ENCODE measurements around the gene RAPGEF6. TPM values are rescaled to one million over a fixed set of nuclear protein-coding genes. Genes with fewer than 3 reads are reported as not detected.
A peak's percentile ranks its signal among the peaks of the same experiment; 100 is the strongest.

RAPGEF6 gene
- total RNA-seq, 4 donors from 2014 or later: 7.2 to 11.7 (median 8.5) TPM

DNA sequence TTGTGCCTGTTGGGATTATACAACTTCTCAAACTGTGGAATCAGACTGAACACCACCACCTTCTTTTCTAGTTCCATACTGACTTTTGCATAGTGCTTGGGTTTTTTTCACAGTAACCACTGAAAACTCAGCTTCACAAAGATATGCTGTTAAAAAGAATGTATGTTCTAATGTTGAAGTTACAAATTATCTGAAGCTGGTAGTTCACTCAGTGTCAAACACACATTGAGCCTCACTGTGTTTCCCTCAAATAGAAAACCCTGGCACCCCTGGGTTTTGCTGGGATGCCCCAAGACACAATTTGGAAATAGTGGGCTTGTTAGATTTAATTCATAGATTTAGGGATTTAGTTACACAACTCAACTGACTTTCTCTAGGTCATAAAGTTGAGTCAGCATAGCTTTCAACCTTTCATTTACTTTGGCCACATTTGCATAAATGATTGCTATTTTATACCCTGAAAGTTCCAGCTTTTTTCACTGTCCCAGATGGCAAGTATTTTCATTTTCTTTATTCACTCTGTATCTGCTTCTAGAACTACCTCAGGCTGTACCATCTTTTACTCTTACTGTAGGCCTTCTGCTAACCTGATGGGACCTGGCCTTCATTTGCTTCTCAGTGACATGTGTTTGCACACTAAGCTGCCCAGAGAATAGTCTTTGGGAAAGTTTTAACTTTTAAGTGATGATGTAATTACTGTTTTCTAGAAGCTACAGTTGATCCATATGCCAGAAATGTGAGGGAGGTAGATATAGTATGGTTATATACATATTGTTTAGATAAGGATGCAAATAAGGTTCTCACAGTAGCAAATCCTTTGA, 256.1 kb downstream of the RAPGEF6 start:
- intact Hi-C loops (cut with DNase I; ENCODE audit: low total_unique reads): no loop called here
- ATAC-seq: no peak
- H3K36me3 ChIP-seq: no peaks in the 10 kb centered on the region
- H3K4me1 ChIP-seq: peaks cover 4 to 9% of the 10 kb centered on the region in 2 donors
- no peak for TF ChIP-seq POLR2A (IDR thresholded peaks at IDR 0.05)
- TF ChIP-seq, protein P1, sequence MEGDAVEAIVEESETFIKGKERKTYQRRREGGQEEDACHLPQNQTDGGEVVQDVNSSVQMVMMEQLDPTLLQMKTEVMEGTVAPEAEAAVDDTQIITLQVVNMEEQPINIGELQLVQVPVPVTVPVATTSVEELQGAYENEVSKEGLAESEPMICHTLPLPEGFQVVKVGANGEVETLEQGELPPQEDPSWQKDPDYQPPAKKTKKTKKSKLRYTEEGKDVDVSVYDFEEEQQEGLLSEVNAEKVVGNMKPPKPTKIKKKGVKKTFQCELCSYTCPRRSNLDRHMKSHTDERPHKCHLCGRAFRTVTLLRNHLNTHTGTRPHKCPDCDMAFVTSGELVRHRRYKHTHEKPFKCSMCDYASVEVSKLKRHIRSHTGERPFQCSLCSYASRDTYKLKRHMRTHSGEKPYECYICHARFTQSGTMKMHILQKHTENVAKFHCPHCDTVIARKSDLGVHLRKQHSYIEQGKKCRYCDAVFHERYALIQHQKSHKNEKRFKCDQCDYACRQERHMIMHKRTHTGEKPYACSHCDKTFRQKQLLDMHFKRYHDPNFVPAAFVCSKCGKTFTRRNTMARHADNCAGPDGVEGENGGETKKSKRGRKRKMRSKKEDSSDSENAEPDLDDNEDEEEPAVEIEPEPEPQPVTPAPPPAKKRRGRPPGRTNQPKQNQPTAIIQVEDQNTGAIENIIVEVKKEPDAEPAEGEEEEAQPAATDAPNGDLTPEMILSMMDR (IDR thresholded peaks at IDR 0.05 in 4 of 5, conservative IDR thresholded peaks at IDR 0.05 in 1 of 5): no peak
- no peaks in the 10 kb centered on the region for H3K27me3 ChIP-seq
- peak overlapping the region; percentile 19 to 69 (median 58) for H3K27ac ChIP-seq
- DNase-seq: no peak
- in situ Hi-C loops (cut with MboI; ENCODE audit: low sequenced_read_pairs in 4 of 4): no loop called here
- no peaks in the 10 kb centered on the region for H3K9me3 ChIP-seq
- no peak overlapping the region for H3K4me3 ChIP-seq

DNA sequence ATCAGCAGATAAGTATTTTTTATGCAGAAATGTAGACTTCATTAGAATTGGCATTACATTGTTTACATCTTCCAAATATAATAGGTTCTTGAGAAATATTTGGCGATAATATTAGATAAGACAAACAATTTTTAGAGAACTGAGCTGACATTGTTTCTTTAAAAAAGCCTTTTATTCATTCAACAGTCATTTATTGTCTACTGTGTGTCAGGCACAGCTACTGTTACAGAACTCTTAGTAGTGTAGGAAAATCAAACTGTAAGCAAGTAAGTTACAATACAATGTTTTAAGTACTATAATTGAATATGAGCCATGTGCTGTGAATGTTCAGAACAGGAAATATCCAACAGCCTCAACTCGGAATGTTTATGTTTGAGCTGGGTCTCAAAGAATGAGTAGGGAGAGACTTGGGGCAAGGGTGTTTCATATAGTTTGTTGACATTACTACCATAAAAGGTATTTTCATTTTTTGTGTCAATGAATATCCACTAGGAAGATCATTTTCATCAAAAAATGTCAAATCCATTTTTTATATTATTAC, 257.2 kb downstream of the RAPGEF6 start:
- H3K27ac ChIP-seq: peak overlapping the region in 2 of 4 donors; percentile 56 to 69
- no peaks in the 10 kb centered on the region for H3K27me3 ChIP-seq
- no peak overlapping the region for H3K4me3 ChIP-seq
- peaks cover 4 to 9% of the 10 kb centered on the region in 2 donors for H3K4me1 ChIP-seq
- no peak for TF ChIP-seq POLR2A (IDR thresholded peaks at IDR 0.05)
- TF ChIP-seq, protein P1 (IDR thresholded peaks at IDR 0.05 in 4 of 5, conservative IDR thresholded peaks at IDR 0.05 in 1 of 5): no peak
- no peak for DNase-seq
- no peaks in the 10 kb centered on the region for H3K9me3 ChIP-seq
- no peak for ATAC-seq
- no peaks in the 10 kb centered on the region for H3K36me3 ChIP-seq
- in situ Hi-C loops (cut with MboI; ENCODE audit: low sequenced_read_pairs in 4 of 4) (no loop called here), intact Hi-C loops (cut with DNase I; ENCODE audit: low total_unique reads) (no loop called here)

DNA sequence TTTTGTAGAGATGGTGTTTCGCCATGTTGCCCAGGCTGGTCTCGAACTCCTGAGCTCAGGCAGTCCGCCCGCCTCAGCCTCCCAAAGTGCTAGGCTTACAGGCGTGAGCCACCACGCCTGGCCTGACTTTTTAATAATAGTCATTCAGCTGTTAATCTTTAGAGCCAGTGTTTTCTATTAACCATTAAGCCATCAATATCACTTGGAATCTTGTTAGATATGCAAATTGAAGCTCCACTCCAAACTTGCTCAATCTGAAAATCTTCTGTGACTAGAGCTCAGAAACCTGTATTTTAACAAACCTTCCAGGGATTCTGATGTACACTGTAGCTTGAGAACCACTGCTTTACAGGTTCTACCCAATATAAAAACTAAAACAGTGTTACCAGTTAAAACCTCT, 257.7 kb downstream of the RAPGEF6 start:
- Histone ChIP-seq H3K9me3 (no peaks in the 10 kb centered on the region), H3K36me3 (no peaks in the 10 kb centered on the region), H3K4me1 (peaks cover 4 to 9% of the 10 kb centered on the region in 2 donors), H3K4me3 (no peak overlapping the region), H3K27ac (no peak overlapping the region), H3K27me3 (no peaks in the 10 kb centered on the region)
- TF ChIP-seq, protein P1 (IDR thresholded peaks at IDR 0.05 in 4 of 5, conservative IDR thresholded peaks at IDR 0.05 in 1 of 5): no peak
- TF ChIP-seq POLR2A (IDR thresholded peaks at IDR 0.05): no peak
- ATAC-seq: no peak
- DNase-seq: no peak
- in situ Hi-C loops (cut with MboI; ENCODE audit: low sequenced_read_pairs in 4 of 4): no loop called here
- intact Hi-C loops (cut with DNase I; ENCODE audit: low total_unique reads): no loop called here

DNA sequence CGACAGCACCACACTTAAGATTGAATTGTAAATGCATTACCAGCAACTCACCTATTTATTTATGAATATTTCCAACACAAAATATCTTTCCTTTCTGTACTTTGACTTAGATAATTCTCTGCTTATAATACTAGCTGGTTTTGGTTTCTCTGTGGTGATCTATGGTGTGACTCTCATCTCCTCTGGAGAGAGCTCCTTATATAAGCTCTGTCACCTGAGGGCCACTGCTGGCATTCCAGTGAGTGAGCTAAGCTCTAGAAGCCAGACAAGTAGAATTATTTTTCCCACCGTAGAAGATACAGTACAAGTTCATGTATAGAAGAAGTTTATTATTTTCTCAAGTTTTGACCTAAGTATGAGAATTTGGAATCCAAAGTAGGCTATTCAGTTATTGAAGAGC, 259.7 kb downstream of the RAPGEF6 start:
- H3K4me1 ChIP-seq: peaks cover 4 to 9% of the 10 kb centered on the region in 2 donors
- DNase-seq: no peak
- H3K27me3 ChIP-seq: no peaks in the 10 kb centered on the region
- H3K4me3 ChIP-seq: no peak overlapping the region
- H3K36me3 ChIP-seq: no peaks in the 10 kb centered on the region
- ATAC-seq: no peak
- H3K9me3 ChIP-seq: no peaks in the 10 kb centered on the region
- intact Hi-C loops (cut with DNase I; ENCODE audit: low total_unique reads): no loop called here
- TF ChIP-seq, protein P1 (IDR thresholded peaks at IDR 0.05 in 4 of 5, conservative IDR thresholded peaks at IDR 0.05 in 1 of 5): no peak
- TF ChIP-seq POLR2A (IDR thresholded peaks at IDR 0.05): no peak
- no peak overlapping the region for H3K27ac ChIP-seq
- in situ Hi-C loops (cut with MboI; ENCODE audit: low sequenced_read_pairs in 4 of 4): no loop called here

Other genes with a start within 250 kb of the RAPGEF6 start
- 10 to 100 TPM; 53.9 to 84.7 (median 66.9) TPM for gene FNIP1, start 161.8 kb upstream of the RAPGEF6 start, total RNA-seq